Neural crest cell (in vitro differentiated cells): ENCODE data around the gene TICRR. TPM values are rescaled to one million over a fixed set of nuclear protein-coding genes. Genes with fewer than 3 reads are reported as not detected.
A peak's percentile ranks its signal among the peaks of the same experiment; 100 is the strongest.

ENCODE experiments used
- DNase-seq: peaks from one replicate; pipeline ENCODE4 v3.0.0; 2021; ENCODE audit warnings: low read depth, mixed read lengths, low spot score
- H3K27ac Mint-ChIP-seq: one replicate; pipeline ENCODE4 v1.8.0; 2021; ENCODE audit warnings: mild to moderate bottlenecking, mixed read lengths; ENCODE audit not compliant: unreplicated experiment
- H3K27me3 Mint-ChIP-seq: 2 replicates; pipeline ENCODE4 v1.8.0; 2021; ENCODE audit warnings: low read depth, mild to moderate bottlenecking, mixed read lengths
- H3K36me3 Mint-ChIP-seq: 2 replicates; pipeline ENCODE4 v1.8.0; 2021; ENCODE audit warnings: low read depth, mild to moderate bottlenecking, mixed read lengths
- H3K4me1 Mint-ChIP-seq: 2 replicates; pipeline ENCODE4 v1.8.0; 2021; ENCODE audit warnings: mixed read lengths
- H3K4me3 Mint-ChIP-seq: one replicate; pipeline ENCODE4 v1.8.0; 2021; ENCODE audit warnings: mild to moderate bottlenecking, mixed read lengths
- H3K9me3 Mint-ChIP-seq: 2 replicates; pipeline ENCODE4 v1.8.0; 2021; ENCODE audit warnings: mixed read lengths
- CTCF ChIP-seq: fragments of 200-600 bp; sonication (generic); conservative IDR thresholded peaks from 2 replicates; pipeline ENCODE4 v1.5.0; 2021; ENCODE audit warnings: antibody characterized with exemption, mild to moderate bottlenecking
- total RNA-seq: library from RNA; stranded (reverse); gene quantifications from 2 replicates; pipeline ENCODE4 v1.2.1, GENCODE V29; 2021

TICRR gene
- total RNA-seq, 1 donor from 2014 or later: 43.0 TPM

GRCh38 chr15:89641053-89641452, 65.8 kb downstream of the TICRR start:
- no peaks in the 10 kb centered on the region for H3K9me3 Mint-ChIP-seq
- H3K27ac Mint-ChIP-seq: peak overlapping the region; percentile 19
- TF ChIP-seq CTCF: no peak
- DNase-seq: no peak
- H3K27me3 Mint-ChIP-seq: no peaks in the 10 kb centered on the region
- no peaks in the 10 kb centered on the region for H3K4me1 Mint-ChIP-seq
- H3K4me3 Mint-ChIP-seq: no peak overlapping the region
- peaks cover 18% of the 10 kb centered on the region for H3K36me3 Mint-ChIP-seq

GRCh38 chr15:89642106-89642505, 66.8 kb downstream of the TICRR start:
- no peak overlapping the region for H3K4me3 Mint-ChIP-seq
- no peaks in the 10 kb centered on the region for H3K27me3 Mint-ChIP-seq
- no peak for DNase-seq
- peaks cover 2% of the 10 kb centered on the region for H3K4me1 Mint-ChIP-seq
- H3K36me3 Mint-ChIP-seq: peaks cover 20% of the 10 kb centered on the region
- no peaks in the 10 kb centered on the region for H3K9me3 Mint-ChIP-seq
- no peak for TF ChIP-seq CTCF
- no peak overlapping the region for H3K27ac Mint-ChIP-seq

GRCh38 chr15:89645680-89646079, 70.4 kb downstream of the TICRR start:
- no peak for DNase-seq
- peaks cover 5% of the 10 kb centered on the region for H3K4me1 Mint-ChIP-seq
- no peak overlapping the region for H3K4me3 Mint-ChIP-seq
- no peak for TF ChIP-seq CTCF
- no peak overlapping the region for H3K27ac Mint-ChIP-seq
- H3K36me3 Mint-ChIP-seq: peaks cover 15% of the 10 kb centered on the region
- H3K9me3 Mint-ChIP-seq: no peaks in the 10 kb centered on the region
- H3K27me3 Mint-ChIP-seq: no peaks in the 10 kb centered on the region

- no peak for TF ChIP-seq CTCF
- no peak for DNase-seq
- Mint-ChIP-seq H3K4me3 (no peak overlapping the region), H3K36me3 (peaks cover 8% of the 10 kb centered on the region), H3K4me1 (peaks cover 5% of the 10 kb centered on the region), H3K9me3 (no peaks in the 10 kb centered on the region), H3K27me3 (no peaks in the 10 kb centered on the region), H3K27ac (no peak overlapping the region)
These were observed 71.3 kb downstream of the TICRR start for GRCh38 chr15:89646416-89647141.

GRCh38 chr15:89647191-89647851, 72.1 kb downstream of the TICRR start:
- H3K36me3 Mint-ChIP-seq: peaks cover 7% of the 10 kb centered on the region
- H3K27me3 Mint-ChIP-seq: no peaks in the 10 kb centered on the region
- peak; percentile 93 for DNase-seq
- peak overlapping the region; percentile 81 for H3K4me3 Mint-ChIP-seq
- peak; percentile 86 for TF ChIP-seq CTCF
- no peaks in the 10 kb centered on the region for H3K9me3 Mint-ChIP-seq
- H3K27ac Mint-ChIP-seq: peak overlapping the region; percentile 50
- H3K4me1 Mint-ChIP-seq: peaks cover 5% of the 10 kb centered on the region
